Activated T-cell treated with anti-CD3 and anti-CD28 coated beads, Interleukin-2, amount 50 U/mL, for 48 hours (primary cell): ENCODE measurements around the gene ARSG.
A peak's percentile ranks its signal among the peaks of the same experiment; 100 is the strongest.
"Not testable (repeated sequence)": the region's sequence is repeated elsewhere in the genome, so short reads cannot be mapped to it uniquely, and the experiment has no call there.

Experiments
- DNase-seq, 2 experiments: peaks; one replicate each; pipeline ENCODE4 v3.0.0-alpha.2; 2020

The ARSG gene

GRCh38 chr17:68334393-68334792, 43.1 kb downstream of the ARSG start:
- DNase-seq, result no peak

GRCh38 chr17:68341482-68341881, 50.2 kb downstream of the ARSG start:
- DNase-seq, result no peak

GRCh38 chr17:68343976-68344375, 52.7 kb downstream of the ARSG start:
- no peak for DNase-seq

- peak; percentile 39 to 50 for DNase-seq
These were observed 53.4 kb downstream of the ARSG start for GRCh38 chr17:68344701-68345136.

- peak; percentile 83 to 85 for DNase-seq
These were observed 55.2 kb downstream of the ARSG start for GRCh38 chr17:68346448-68346847.

GRCh38 chr17:68347380-68347779, 56.1 kb downstream of the ARSG start:
- DNase-seq, result no peak

- no peak for DNase-seq
These were observed 57.9 kb downstream of the ARSG start for GRCh38 chr17:68349157-68349556.

- DNase-seq, result no peak
These were observed 60.1 kb downstream of the ARSG start for GRCh38 chr17:68351395-68351794.

GRCh38 chr17:68352041-68352440, 60.7 kb downstream of the ARSG start:
- no peak for DNase-seq

GRCh38 chr17:68352671-68353070, 61.4 kb downstream of the ARSG start:
- not testable (repeated sequence) for DNase-seq

- DNase-seq, result no peak
These were observed 61.8 kb downstream of the ARSG start for GRCh38 chr17:68353111-68353521.

GRCh38 chr17:68354311-68354710, 63.0 kb downstream of the ARSG start:
- not testable (repeated sequence) for DNase-seq

- not testable (repeated sequence) for DNase-seq
These were observed 63.8 kb downstream of the ARSG start for GRCh38 chr17:68355108-68355507.

GRCh38 chr17:68356520-68356919, 65.2 kb downstream of the ARSG start:
- DNase-seq, result peak; percentile 64 to 72

GRCh38 chr17:68356949-68357455, 65.7 kb downstream of the ARSG start:
- no peak for DNase-seq

- DNase-seq, result no peak
These were observed 66.6 kb downstream of the ARSG start for GRCh38 chr17:68357886-68358285.

GRCh38 chr17:68359791-68360535, 68.7 kb downstream of the ARSG start:
- DNase-seq, result no peak

GRCh38 chr17:68365469-68365868, 74.2 kb downstream of the ARSG start:
- no peak for DNase-seq

- DNase-seq, result no peak
These were observed 77.1 kb downstream of the ARSG start for GRCh38 chr17:68368387-68368786.

GRCh38 chr17:68375566-68375965, 84.3 kb downstream of the ARSG start:
- no peak for DNase-seq

GRCh38 chr17:68376178-68376577, 84.9 kb downstream of the ARSG start:
- not testable (repeated sequence) for DNase-seq

GRCh38 chr17:68377771-68378267, 86.5 kb downstream of the ARSG start:
- no peak for DNase-seq

- DNase-seq, result no peak
These were observed 87.2 kb downstream of the ARSG start for GRCh38 chr17:68378268-68379176.

- no peak for DNase-seq
These were observed 87.8 kb downstream of the ARSG start for GRCh38 chr17:68379177-68379510.
